HCT116 (cell line): ENCODE measurements around the gene C3orf85.

Experiments
- CEBPB ChIP-seq: IDR thresholded peaks from 2 replicates; pipeline ENCODE4 v1.6.1; 2012; ENCODE audit warnings: low read depth
- EZH2 ChIP-seq: fragments of 200-600 bp; sonication (generic); IDR thresholded peaks from 2 replicates; pipeline ENCODE4 v1.6.1; 2017; ENCODE audit warnings: antibody characterized with exemption, mixed run types
- POLR2AphosphoS5 ChIP-seq: IDR thresholded peaks from 2 replicates; pipeline ENCODE4 v1.6.1; 2011; ENCODE audit warnings: mild to moderate bottlenecking, low read depth, low read length, moderate library complexity
- RAD21 ChIP-seq: IDR thresholded peaks from 2 replicates; pipeline ENCODE4 v1.6.1; 2012; ENCODE audit warnings: low read depth, mild to moderate bottlenecking
- REST ChIP-seq: IDR thresholded peaks from 2 replicates; pipeline ENCODE4 v1.6.1; 2012; ENCODE audit warnings: low read depth
- SP1 ChIP-seq: IDR thresholded peaks from 2 replicates; pipeline ENCODE4 v1.6.1; 2012; ENCODE audit warnings: low read depth

GRCh38 chr3:109195815-109196214 is 59.3 kb downstream of the C3orf85 start:
- TF ChIP-seq REST (no peak), CEBPB (no peak), POLR2AphosphoS5 (no peak), RAD21 (no peak), SP1 (no peak), EZH2 (no peak)
